ENCODE results near the gene KRTAP19-3. TPM values are rescaled to one million over a fixed set of nuclear protein-coding genes. Genes with fewer than 3 reads are reported as not detected.

KRTAP19-3 gene
- total RNA-seq, 6 donors from 2014 or later: not detected

DNA sequence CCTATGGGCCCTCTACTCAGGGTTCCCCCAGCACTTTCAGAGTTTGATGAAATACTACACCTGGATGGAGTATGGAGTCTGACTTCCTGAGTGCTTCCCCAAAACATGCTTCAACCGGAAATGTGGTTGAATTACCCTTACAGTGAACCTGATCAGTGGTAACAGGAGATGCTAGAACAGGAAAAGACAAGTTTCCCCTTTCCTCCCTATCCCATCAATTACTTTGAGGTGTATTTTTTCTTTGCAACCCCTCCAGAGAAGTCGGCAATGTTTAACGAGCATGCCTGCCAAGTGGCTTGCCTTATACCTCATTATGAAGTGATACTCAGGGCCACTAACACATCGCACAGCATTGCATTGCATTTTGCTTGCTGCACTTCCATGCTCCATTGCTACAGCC, 44.8 kb downstream of the KRTAP19-3 start:
- WGBS, 2 donors: 24 to 35% methylated on average over 4 of the region's 4 CpGs
- no peaks in the 10 kb centered on the region for H3K9me3 ChIP-seq
- no peaks in the 10 kb centered on the region for H3K27me3 ChIP-seq

DNA sequence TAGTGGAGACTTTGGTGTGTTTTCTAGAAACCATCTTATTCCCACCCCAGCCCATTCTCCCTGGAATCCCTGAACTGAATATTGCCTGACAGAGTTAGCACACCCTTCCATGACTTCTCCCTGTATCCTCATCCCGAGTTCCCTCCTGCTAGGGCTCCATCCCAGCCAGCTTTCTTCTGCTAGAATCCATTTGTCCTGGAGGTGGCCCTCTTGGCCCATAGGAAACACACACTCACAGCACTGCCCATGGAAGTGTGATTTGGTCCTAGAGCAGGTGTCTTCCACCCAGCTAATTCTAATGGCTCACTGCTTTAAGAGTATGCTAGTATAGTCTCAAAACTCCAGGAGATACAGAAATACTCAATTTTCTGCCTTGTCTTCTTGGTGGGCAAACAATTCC, 47.6 kb downstream of the KRTAP19-3 start:
- no peaks in the 10 kb centered on the region for H3K27me3 ChIP-seq
- no peaks in the 10 kb centered on the region for H3K4me1 ChIP-seq
- H3K4me3 ChIP-seq: no peak overlapping the region
- WGBS, 2 donors: 42 to 71% methylated on average over 1 of the region's 1 CpG
- no peaks in the 10 kb centered on the region for H3K9me3 ChIP-seq
- ATAC-seq (ENCODE audit: low FRiP score in 2 of 2): no peak
- H3K27ac ChIP-seq: no peak overlapping the region
- no peak for DNase-seq
- TF ChIP-seq POLR2AphosphoS5 (IDR thresholded peaks at IDR 0.05): no peak
- TF ChIP-seq CTCF (IDR thresholded peaks at IDR 0.05): no peak
- no peak for TF ChIP-seq POLR2A (IDR thresholded peaks at IDR 0.05)
- no peak for TF ChIP-seq EP300 (IDR thresholded peaks at IDR 0.05)
- H3K36me3 ChIP-seq: no peaks in the 10 kb centered on the region

More for the DNA sequence above, 44.8 kb downstream of the KRTAP19-3 start:
- no peak overlapping the region for H3K27ac ChIP-seq
- TF ChIP-seq EP300 (IDR thresholded peaks at IDR 0.05): no peak
- TF ChIP-seq POLR2AphosphoS5 (IDR thresholded peaks at IDR 0.05): no peak
- no peak for TF ChIP-seq POLR2A (IDR thresholded peaks at IDR 0.05)
- no peak for TF ChIP-seq CTCF (IDR thresholded peaks at IDR 0.05)
- ATAC-seq (ENCODE audit: low FRiP score in 2 of 2) (no peak), DNase-seq (no peak)
- H3K4me1 ChIP-seq: no peaks in the 10 kb centered on the region
- no peaks in the 10 kb centered on the region for H3K36me3 ChIP-seq
- H3K4me3 ChIP-seq: no peak overlapping the region

DNA sequence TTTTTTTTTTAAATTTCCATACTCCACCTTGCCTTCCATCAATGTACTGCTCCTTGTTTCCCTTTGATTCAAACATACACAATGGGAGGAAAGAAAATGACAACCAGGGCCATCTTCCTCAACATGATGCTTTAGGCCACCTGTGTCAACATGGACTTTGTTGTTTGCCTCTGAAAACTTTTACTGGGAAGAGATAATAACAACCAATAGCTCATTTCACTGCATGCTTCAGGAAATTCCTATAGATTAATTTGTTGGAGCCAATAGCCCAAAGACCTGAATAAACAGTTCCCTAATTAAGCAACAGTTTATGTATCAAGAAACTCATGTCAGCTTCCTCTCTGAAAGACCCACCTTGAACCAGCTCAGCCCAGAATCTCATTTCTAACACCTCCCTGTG, 48.6 kb downstream of the KRTAP19-3 start:
- TF ChIP-seq POLR2A (IDR thresholded peaks at IDR 0.05): no peak
- Histone ChIP-seq H3K4me3 (no peak overlapping the region), H3K9me3 (no peaks in the 10 kb centered on the region), H3K27me3 (no peaks in the 10 kb centered on the region), H3K4me1 (no peaks in the 10 kb centered on the region), H3K27ac (no peak overlapping the region), H3K36me3 (no peaks in the 10 kb centered on the region)
- ATAC-seq (ENCODE audit: low FRiP score in 2 of 2): no peak
- no peak for DNase-seq

Small RNA genes within 50 kb of the gene (small RNA-seq; reads per million reads assigned to genes)
- gene AP000567.1: 0 reads per million in 4 donors
- 0 reads per million in 4 donors for gene KRTAP19-10P
- gene KRTAP19-11P: 0 reads per million in 4 donors
- 0 reads per million in 4 donors for gene KRTAP19-9P

Other genes starting within 250 kb of the KRTAP19-3 start
- gene KRTAP24-1, start 209.1 kb downstream of the KRTAP19-3 start, total RNA-seq: not detected
- gene KRTAP25-1, start 202.5 kb downstream of the KRTAP19-3 start, total RNA-seq: not detected
- gene KRTAP26-1, start 171.7 kb downstream of the KRTAP19-3 start, total RNA-seq: not detected
- not detected for gene KRTAP27-1, start 154.3 kb downstream of the KRTAP19-3 start, total RNA-seq
- gene KRTAP23-1, start 143.4 kb downstream of the KRTAP19-3 start, total RNA-seq: not detected
- gene KRTAP13-2, start 119.7 kb downstream of the KRTAP19-3 start, total RNA-seq: not detected
- gene KRTAP13-1, start 96.0 kb downstream of the KRTAP19-3 start, total RNA-seq: not detected
- not detected for gene KRTAP13-3, start 66.1 kb downstream of the KRTAP19-3 start, total RNA-seq
- not detected for gene KRTAP13-4, start 61.8 kb downstream of the KRTAP19-3 start, total RNA-seq
- not detected for gene KRTAP15-1, start 51.7 kb downstream of the KRTAP19-3 start, total RNA-seq
- not detected for gene KRTAP19-1, start 11.6 kb downstream of the KRTAP19-3 start, total RNA-seq
- not detected for gene KRTAP19-2, start 4.6 kb downstream of the KRTAP19-3 start, total RNA-seq
- not detected for gene KRTAP19-4, start 5.2 kb upstream of the KRTAP19-3 start, total RNA-seq
- gene KRTAP19-5, start 10.1 kb upstream of the KRTAP19-3 start, total RNA-seq: not detected
- gene KRTAP19-6, start 49.9 kb upstream of the KRTAP19-3 start, total RNA-seq: not detected
- not detected for gene KRTAP19-7, start 69.3 kb upstream of the KRTAP19-3 start, total RNA-seq
- gene KRTAP22-2, start 98.4 kb upstream of the KRTAP19-3 start, total RNA-seq: not detected
- gene KRTAP6-3, start 100.4 kb upstream of the KRTAP19-3 start, total RNA-seq: not detected
- not detected for gene KRTAP6-2, start 106.9 kb upstream of the KRTAP19-3 start, total RNA-seq
- not detected for gene KRTAP22-1, start 109.1 kb upstream of the KRTAP19-3 start, total RNA-seq
- not detected for gene KRTAP6-1, start 121.9 kb upstream of the KRTAP19-3 start, total RNA-seq
- gene KRTAP20-1, start 124.4 kb upstream of the KRTAP19-3 start, total RNA-seq: not detected
- not detected for gene KRTAP20-4, start 128.6 kb upstream of the KRTAP19-3 start, total RNA-seq
- gene KRTAP20-2, start 143.2 kb upstream of the KRTAP19-3 start, total RNA-seq: not detected
- gene KRTAP20-3, start 150.9 kb upstream of the KRTAP19-3 start, total RNA-seq: not detected
- gene KRTAP21-3, start 226.8 kb upstream of the KRTAP19-3 start, total RNA-seq: not detected

Data from upper lobe of left lung (tissue), 6 donors.